Measurements from ENCODE around the gene TTR.

GRCh38 chr18:31619291-31619690 lies 27.6 kb downstream of the TTR start:
- TF ChIP-seq ZFP36 (IDR thresholded peaks at IDR 0.05; ENCODE audit: low read depth, low read length, partially characterized antibody) (no peak), CTCF (IDR thresholded peaks at IDR 0.05 in 2 of 3, conservative IDR thresholded peaks at IDR 0.05 in 1 of 3; ENCODE audit: insufficient read depth in 2 of 3, low read depth in 1 of 3, low read length in 3 of 3) (no peak), POLR2AphosphoS5 (IDR thresholded peaks at IDR 0.05; ENCODE audit: control insufficient read depth, insufficient read depth, low read depth, low read length) (no peak), RFX5 (IDR thresholded peaks at IDR 0.05; ENCODE audit: low read depth, low read length) (no peak), GABPB2 (CRISPR knock-in tag; conservative IDR thresholded peaks at IDR 0.05) (no peak), USF1 (CRISPR knock-in tag; IDR thresholded peaks at IDR 0.05) (no peak)
